Liver (tissue), 9 donors: ENCODE measurements around the gene IGF2BP2. TPM values are rescaled to one million over a fixed set of nuclear protein-coding genes. Genes with fewer than 3 reads are reported as not detected.

Experiments used
- DNase-seq: peaks from one replicate; pipeline ENCODE4 v3.0.0-alpha.2; 2017; ENCODE audit warnings: low spot score
- H3K27ac ChIP-seq, 2 donors: one replicate each; pipeline ENCODE4 v1.7.0; 2013; ENCODE audit warnings: inconsistent platforms in 2 of 2, low read length in 2 of 2, control low read depth in 1 of 2, low read depth in 1 of 2, mild to moderate bottlenecking in 1 of 2
- H3K27me3 ChIP-seq, 4 donors: one replicate each; pipeline versions ENCODE4 v1.6.1 to v1.7.0; 2013; ENCODE audit warnings: low read length in 3 of 4, inconsistent platforms in 1 of 4, mild to moderate bottlenecking in 1 of 4, moderate library complexity in 1 of 4; ENCODE audit not compliant: control insufficient read depth in 4 of 4, insufficient read depth in 4 of 4
- H3K36me3 ChIP-seq, 4 donors: one replicate each; pipeline versions ENCODE4 v1.6.1 to v1.7.0; 2013; ENCODE audit warnings: low read length in 3 of 4, mild to moderate bottlenecking in 3 of 4, low read depth in 1 of 4, moderate library complexity in 1 of 4; ENCODE audit not compliant: control insufficient read depth in 4 of 4, insufficient read depth in 3 of 4
- H3K4me1 ChIP-seq, 4 donors: one replicate each; pipeline versions ENCODE4 v1.6.1 to v1.7.0; 2013; ENCODE audit warnings: low read length in 3 of 4, mild to moderate bottlenecking in 3 of 4, moderate library complexity in 1 of 4; ENCODE audit not compliant: control insufficient read depth in 4 of 4, insufficient read depth in 4 of 4
- H3K4me3 ChIP-seq, 3 donors: one replicate each; pipeline versions ENCODE4 v1.6.1 to v1.7.0; 2013; ENCODE audit warnings: low read length in 3 of 3, control low read depth in 1 of 3, low read depth in 1 of 3, mild to moderate bottlenecking in 1 of 3
- H3K9ac ChIP-seq, 2 donors: one replicate each; pipeline ENCODE4 v1.7.0; 2013; ENCODE audit warnings: low read length in 2 of 2, mild to moderate bottlenecking in 2 of 2, moderate library complexity in 2 of 2, control low read depth in 1 of 2, low read depth in 1 of 2
- H3K9me3 ChIP-seq, 4 donors: one replicate each; pipeline versions ENCODE4 v1.6.1 to v1.7.0; 2013; ENCODE audit warnings: low read length in 3 of 4; ENCODE audit not compliant: control insufficient read depth in 4 of 4
- ATF3 ChIP-seq: IDR thresholded peaks from 2 replicates; pipeline ENCODE4 v1.6.1; 2016; ENCODE audit warnings: antibody characterized with exemption
- CTCF ChIP-seq: fragments of 150-350 bp; IDR thresholded peaks from 2 replicates; pipeline ENCODE4 v1.5.1; 2017; ENCODE audit warnings: improper control_type of control experiment, low read depth, low read length; ENCODE audit not compliant: missing input control
- EGR1 ChIP-seq, 2 donors: IDR thresholded peaks; 2 replicates each; pipeline ENCODE4 v1.6.1; 2016 to 2018; ENCODE audit warnings: antibody characterized with exemption in 2 of 2, low read depth in 2 of 2
- FOXA1 ChIP-seq: IDR thresholded peaks from 2 replicates; pipeline ENCODE4 v1.6.1; 2016; ENCODE audit warnings: antibody characterized with exemption
- FOXA2 ChIP-seq: IDR thresholded peaks from 2 replicates; pipeline ENCODE4 v1.6.1; 2016; ENCODE audit warnings: antibody characterized with exemption
- GABPA ChIP-seq, 2 donors: IDR thresholded peaks in 1 of 2; conservative IDR thresholded peaks in 1 of 2; 2 replicates each; pipeline ENCODE4 v1.6.1; 2016; ENCODE audit warnings: antibody characterized with exemption in 2 of 2, mild to moderate bottlenecking in 1 of 2, moderate library complexity in 1 of 2
- HNF4A ChIP-seq, 2 donors: conservative IDR thresholded peaks; 2 replicates each; pipeline ENCODE4 v1.6.1; 2016; ENCODE audit warnings: antibody characterized with exemption in 2 of 2, mild to moderate bottlenecking in 2 of 2
- HNF4G ChIP-seq: IDR thresholded peaks from 2 replicates; pipeline ENCODE4 v1.6.1; 2016; ENCODE audit warnings: antibody characterized with exemption
- JUND ChIP-seq, 2 donors: IDR thresholded peaks; 2 replicates each; pipeline ENCODE4 v1.6.1; 2016; ENCODE audit warnings: antibody characterized with exemption in 2 of 2
- MAX ChIP-seq: IDR thresholded peaks from 2 replicates; pipeline ENCODE4 v1.6.1; 2016; ENCODE audit warnings: antibody characterized with exemption
- NR2F2 ChIP-seq: IDR thresholded peaks from 2 replicates; pipeline ENCODE4 v1.6.1; 2016; ENCODE audit warnings: antibody characterized with exemption
- RAD21 ChIP-seq, 2 donors: IDR thresholded peaks; 2 replicates each; pipeline ENCODE4 v1.6.1; 2016; ENCODE audit warnings: antibody characterized with exemption in 2 of 2, mild to moderate bottlenecking in 2 of 2
- REST ChIP-seq: IDR thresholded peaks from 2 replicates; pipeline ENCODE4 v1.6.1; 2016; ENCODE audit warnings: antibody characterized with exemption, mild to moderate bottlenecking
- RXRA ChIP-seq, 2 donors: IDR thresholded peaks; 2 replicates each; pipeline ENCODE4 v1.6.1; 2017 to 2018; ENCODE audit warnings: antibody characterized with exemption in 2 of 2, mild to moderate bottlenecking in 1 of 2
- SP1 ChIP-seq: IDR thresholded peaks from 2 replicates; pipeline ENCODE4 v1.6.1; 2018; ENCODE audit warnings: antibody characterized with exemption, mild to moderate bottlenecking
- TAF1 ChIP-seq: conservative IDR thresholded peaks from 2 replicates; pipeline ENCODE4 v1.6.1; 2016; ENCODE audit warnings: antibody characterized with exemption, mild to moderate bottlenecking
- YY1 ChIP-seq: IDR thresholded peaks from 2 replicates; pipeline ENCODE4 v1.6.1; 2016; ENCODE audit warnings: antibody characterized with exemption, mild to moderate bottlenecking
- ZBTB33 ChIP-seq: IDR thresholded peaks from 2 replicates; pipeline ENCODE4 v1.6.1; 2016; ENCODE audit warnings: antibody characterized with exemption
- WGBS: extraction: QIAGEN DNeasy Blood & Tissue Kit; methylation state at CpG from one replicate; pipeline ENCODE4 v1.1.7; 2013; 5-methylcytosine and 5-hydroxymethylcytosine counted together
- polyA plus RNA-seq, 2 donors: library from polyadenylated mRNA; stranded (reverse) in 1 of 2; unstranded in 1 of 2; fragments of 200-250 nt in 1 of 2; fragments of >200 nt in 1 of 2; fragmentation: Nextera tagmentation in 1 of 2; extraction: Ambion mirVana in 1 of 2; gene quantifications; one replicate each; pipeline versions ENCODE4 v1.2.1 to v1.2.3, GENCODE V29; 2013 to 2015
- total RNA-seq, 2 donors: library from RNA; depleted of rRNA; stranded (reverse); fragments of >200 nt; gene quantifications; one replicate each; pipeline ENCODE4 v1.2.3, GENCODE V29; 2014
- donor health status: healthy.
- donor health status: healthy.
- donor health status: healthy.
- donor health status: healthy.
- donor health status: healthy.

IGF2BP2 gene
- total and polyA plus RNA-seq, 4 donors = 0.67 to 35.0 (median 1.7) TPM

- no peak for DNase-seq
- 91% methylated on average over 4 of the region's 4 CpGs for WGBS
- Histone ChIP-seq H3K9ac (no peak overlapping the region), H3K9me3 (no peaks in the 10 kb centered on the region), H3K4me1 (no peaks in the 10 kb centered on the region), H3K27me3 (no peaks in the 10 kb centered on the region), H3K36me3 (peaks cover 7 to 55% (median 44%) of the 10 kb centered on the region in 4 donors), H3K27ac (no peak overlapping the region), H3K4me3 (no peak overlapping the region)
- no peak for TF ChIP-seq ATF3
- no peak for TF ChIP-seq CTCF
- TF ChIP-seq FOXA1 = no peak
- TF ChIP-seq MAX = no peak
- TF ChIP-seq RAD21 (IDR thresholded peaks at IDR 0.05) = no peak
- TF ChIP-seq HNF4A (conservative IDR thresholded peaks at IDR 0.05) = no peak
- no peak for TF ChIP-seq ZBTB33
- TF ChIP-seq FOXA2 = no peak
- TF ChIP-seq HNF4G = no peak
- no peak for TF ChIP-seq RXRA (IDR thresholded peaks at IDR 0.05)
- no peak for TF ChIP-seq JUND (IDR thresholded peaks at IDR 0.05)
- TF ChIP-seq NR2F2 = no peak
- no peak for TF ChIP-seq TAF1
- no peak for TF ChIP-seq SP1
These were observed 218.6 kb downstream of the IGF2BP2 start for GRCh38 chr3:185606196-185606595.

GRCh38 chr3:185605566-185605965, 219.3 kb downstream of the IGF2BP2 start:
- no peak overlapping the region for H3K27ac ChIP-seq
- H3K27me3 ChIP-seq = no peaks in the 10 kb centered on the region
- H3K9me3 ChIP-seq = no peaks in the 10 kb centered on the region
- no peak for DNase-seq
- TF ChIP-seq YY1 = no peak
- TF ChIP-seq NR2F2 = no peak
- TF ChIP-seq JUND (IDR thresholded peaks at IDR 0.05) = no peak
- TF ChIP-seq FOXA1 = no peak
- H3K4me1 ChIP-seq = no peaks in the 10 kb centered on the region
- no peak overlapping the region for H3K9ac ChIP-seq
- H3K4me3 ChIP-seq = no peak overlapping the region
- H3K36me3 ChIP-seq = peaks cover 12 to 56% (median 45%) of the 10 kb centered on the region in 4 donors

- no peaks in the 10 kb centered on the region for H3K4me1 ChIP-seq
- no peak for DNase-seq
- no peak overlapping the region for H3K27ac ChIP-seq
- H3K9me3 ChIP-seq = no peaks in the 10 kb centered on the region
- H3K27me3 ChIP-seq = no peaks in the 10 kb centered on the region
- no peak for TF ChIP-seq GABPA (IDR thresholded peaks at IDR 0.05 in 1 of 2, conservative IDR thresholded peaks at IDR 0.05 in 1 of 2)
- no peak for TF ChIP-seq RAD21 (IDR thresholded peaks at IDR 0.05)
- TF ChIP-seq EGR1 (IDR thresholded peaks at IDR 0.05; ENCODE audit: low read depth in 2 of 2) = no peak
- TF ChIP-seq FOXA1 = no peak
- TF ChIP-seq REST = no peak
- no peak for TF ChIP-seq ZBTB33
- no peak for TF ChIP-seq RXRA (IDR thresholded peaks at IDR 0.05)
- TF ChIP-seq HNF4G = no peak
- 88% methylated on average over 4 of the region's 4 CpGs for WGBS
- H3K4me3 ChIP-seq = no peak overlapping the region
- H3K9ac ChIP-seq = no peak overlapping the region
- H3K36me3 ChIP-seq = peaks cover 5 to 23% (median 14%) of the 10 kb centered on the region in 4 donors
These were observed 229.3 kb downstream of the IGF2BP2 start for GRCh38 chr3:185595526-185595925.
